ENCODE data around the gene DDX23. TPM values are rescaled to one million over a fixed set of nuclear protein-coding genes. Genes with fewer than 3 reads are reported as not detected.

The DDX23 gene
- total RNA-seq, 1 experiment from 2014 or later: 135 TPM

GRCh38 chr12:48832321-48833060 is 19.5 kb downstream of the DDX23 start:
- Histone ChIP-seq H3K27ac (ENCODE audit: low read depth, low read length, poor library complexity, severe bottlenecking) (no peak overlapping the region), H3K36me3 (ENCODE audit: insufficient read depth, low read length, poor library complexity, severe bottlenecking) (peaks cover 89% of the 10 kb centered on the region), H3K9me3 (ENCODE audit: low read depth, low read length, poor library complexity, severe bottlenecking) (no peaks in the 10 kb centered on the region), H3K27me3 (replicated peaks; ENCODE audit: insufficient read depth, low read depth, low read length, poor library complexity) (no peaks in the 10 kb centered on the region), H3K4me3 (ENCODE audit: low read depth, low read length, poor library complexity, severe bottlenecking) (no peak overlapping the region), H3K4me1 (ENCODE audit: insufficient read depth, low read length, poor library complexity, severe bottlenecking) (no peaks in the 10 kb centered on the region)
- intact Hi-C loops (cut with micrococcal nuclease; ENCODE audit: unreplicated experiment): no loop called here
- CTCF ChIA-PET: no interaction called here
- POLR2A ChIA-PET (ENCODE audit: low non-redundant PET): no interaction called here
- DNase-seq (ENCODE audit: low spot score): no peak
- no TSS peak for BruUV-seq (replicated peaks)
- no peak for TF ChIP-seq CTCF (conservative IDR thresholded peaks at IDR 0.05; ENCODE audit: low read depth, low read length)
- no peak for TF ChIP-seq EZH2 (IDR thresholded peaks at IDR 0.05; ENCODE audit: borderline replicate concordance, low read depth, low read length, poor library complexity, severe bottlenecking)

GRCh38 chr12:48831257-48831656 is 20.7 kb downstream of the DDX23 start:
- CTCF ChIA-PET: no interaction called here
- Histone ChIP-seq H3K4me1 (ENCODE audit: insufficient read depth, low read length, poor library complexity, severe bottlenecking) (no peaks in the 10 kb centered on the region), H3K4me3 (ENCODE audit: low read depth, low read length, poor library complexity, severe bottlenecking) (no peak overlapping the region), H3K27me3 (replicated peaks; ENCODE audit: insufficient read depth, low read depth, low read length, poor library complexity) (no peaks in the 10 kb centered on the region), H3K36me3 (ENCODE audit: insufficient read depth, low read length, poor library complexity, severe bottlenecking) (peaks cover 86% of the 10 kb centered on the region), H3K27ac (ENCODE audit: low read depth, low read length, poor library complexity, severe bottlenecking) (no peak overlapping the region), H3K9me3 (ENCODE audit: low read depth, low read length, poor library complexity, severe bottlenecking) (no peaks in the 10 kb centered on the region)
- POLR2A ChIA-PET (ENCODE audit: low non-redundant PET): no interaction called here
- no peak for TF ChIP-seq EZH2 (IDR thresholded peaks at IDR 0.05; ENCODE audit: borderline replicate concordance, low read depth, low read length, poor library complexity, severe bottlenecking)
- TF ChIP-seq CTCF (conservative IDR thresholded peaks at IDR 0.05; ENCODE audit: low read depth, low read length): no peak
- BruUV-seq (replicated peaks): no TSS peak
- intact Hi-C loops (cut with micrococcal nuclease; ENCODE audit: unreplicated experiment): no loop called here
- DNase-seq (ENCODE audit: low spot score): no peak

- Histone ChIP-seq H3K27me3 (replicated peaks; ENCODE audit: insufficient read depth, low read depth, low read length, poor library complexity) (no peaks in the 10 kb centered on the region), H3K9me3 (ENCODE audit: low read depth, low read length, poor library complexity, severe bottlenecking) (no peaks in the 10 kb centered on the region), H3K36me3 (ENCODE audit: insufficient read depth, low read length, poor library complexity, severe bottlenecking) (peaks cover 77% of the 10 kb centered on the region), H3K4me3 (ENCODE audit: low read depth, low read length, poor library complexity, severe bottlenecking) (no peak overlapping the region), H3K27ac (ENCODE audit: low read depth, low read length, poor library complexity, severe bottlenecking) (no peak overlapping the region), H3K4me1 (ENCODE audit: insufficient read depth, low read length, poor library complexity, severe bottlenecking) (no peaks in the 10 kb centered on the region)
- BruUV-seq (replicated peaks): no TSS peak
- intact Hi-C loops (cut with micrococcal nuclease; ENCODE audit: unreplicated experiment): no loop called here
- TF ChIP-seq CTCF (conservative IDR thresholded peaks at IDR 0.05; ENCODE audit: low read depth, low read length) (no peak), EZH2 (IDR thresholded peaks at IDR 0.05; ENCODE audit: borderline replicate concordance, low read depth, low read length, poor library complexity, severe bottlenecking) (no peak)
- CTCF ChIA-PET: no interaction called here
- no peak for DNase-seq (ENCODE audit: low spot score)
- POLR2A ChIA-PET (ENCODE audit: low non-redundant PET): no interaction called here
These were observed 23.0 kb downstream of the DDX23 start for GRCh38 chr12:48828841-48829575.
